Gastrocnemius medialis (tissue), 4 donors: ENCODE data around the gene RPS5.

Experiments used
- POLR2A ChIP-seq, 2 donors: fragments of 450-650 bp; IDR thresholded peaks; one replicate each; pipeline ENCODE4 v1.6.1; 2017; ENCODE audit warnings: antibody characterized with exemption in 2 of 2, mild to moderate bottlenecking in 2 of 2, moderate library complexity in 2 of 2
- TF ChIP-seq, protein P1 (sequence below), 5 experiments: fragments of 450-650 bp in 3 of 5; fragments of 200-600 bp in 2 of 5; sonication (generic) in 2 of 5; IDR thresholded peaks in 4 of 5; conservative IDR thresholded peaks in 1 of 5; 1 replicate in 4 of 5; 2 replicates in 1 of 5; pipeline ENCODE4 v1.5.1; 2016 to 2019; ENCODE audit warnings: antibody characterized with exemption in 5 of 5, mild to moderate bottlenecking in 3 of 5, moderate library complexity in 3 of 5

GRCh38 chr19:58352760-58353671 is 34.1 kb upstream of the RPS5 start, which contains the start of gene A1BG:
- TF ChIP-seq, protein P1, sequence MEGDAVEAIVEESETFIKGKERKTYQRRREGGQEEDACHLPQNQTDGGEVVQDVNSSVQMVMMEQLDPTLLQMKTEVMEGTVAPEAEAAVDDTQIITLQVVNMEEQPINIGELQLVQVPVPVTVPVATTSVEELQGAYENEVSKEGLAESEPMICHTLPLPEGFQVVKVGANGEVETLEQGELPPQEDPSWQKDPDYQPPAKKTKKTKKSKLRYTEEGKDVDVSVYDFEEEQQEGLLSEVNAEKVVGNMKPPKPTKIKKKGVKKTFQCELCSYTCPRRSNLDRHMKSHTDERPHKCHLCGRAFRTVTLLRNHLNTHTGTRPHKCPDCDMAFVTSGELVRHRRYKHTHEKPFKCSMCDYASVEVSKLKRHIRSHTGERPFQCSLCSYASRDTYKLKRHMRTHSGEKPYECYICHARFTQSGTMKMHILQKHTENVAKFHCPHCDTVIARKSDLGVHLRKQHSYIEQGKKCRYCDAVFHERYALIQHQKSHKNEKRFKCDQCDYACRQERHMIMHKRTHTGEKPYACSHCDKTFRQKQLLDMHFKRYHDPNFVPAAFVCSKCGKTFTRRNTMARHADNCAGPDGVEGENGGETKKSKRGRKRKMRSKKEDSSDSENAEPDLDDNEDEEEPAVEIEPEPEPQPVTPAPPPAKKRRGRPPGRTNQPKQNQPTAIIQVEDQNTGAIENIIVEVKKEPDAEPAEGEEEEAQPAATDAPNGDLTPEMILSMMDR (IDR thresholded peaks at IDR 0.05 in 4 of 5, conservative IDR thresholded peaks at IDR 0.05 in 1 of 5), result no peak
- no peak for TF ChIP-seq POLR2A (IDR thresholded peaks at IDR 0.05)
